Activated CD4-positive, alpha-beta memory T cell treated with anti-CD3 and anti-CD28 coated beads, Interleukin-2, amount 10 ng/mL, durations not matched to agents 7 days and 5 days (primary cell): ENCODE measurements around the gene CCSER1. TPM values are rescaled to one million over a fixed set of nuclear protein-coding genes. Genes with fewer than 3 reads are reported as not detected.
"Not testable (repeated sequence)": the region's sequence is repeated elsewhere in the genome, so short reads cannot be mapped to it uniquely, and the experiment has no call there.

Source experiments
- CTCF ChIA-PET: fragments of 350-600 bp; sonication (Branson Sonifier 250); formaldehyde crosslinking; loops from one replicate; lab custom pipeline; 2021; ENCODE audit warnings: antibody characterized with exemption, inconsistent platforms; lab: Charles Lee
- POLR2A ChIA-PET: fragments of 350-600 bp; sonication (Branson Sonifier 250); formaldehyde crosslinking; loops from one replicate; lab custom pipeline; 2021; ENCODE audit warnings: antibody characterized with exemption; lab: Charles Lee
- DNase-seq: peaks from one replicate; pipeline ENCODE4 v3.0.0-alpha.2; 2020
- H3K27ac Mint-ChIP-seq: one replicate; pipeline ENCODE4 v1.8.0; 2021; ENCODE audit warnings: mild to moderate bottlenecking, mixed read lengths
- H3K27me3 Mint-ChIP-seq: one replicate; pipeline ENCODE4 v1.8.0; 2021; ENCODE audit warnings: mixed read lengths
- H3K36me3 Mint-ChIP-seq: one replicate; pipeline ENCODE4 v1.8.0; 2021; ENCODE audit warnings: low read depth, mixed read lengths
- H3K4me1 Mint-ChIP-seq: one replicate; pipeline ENCODE4 v1.8.0; 2021; ENCODE audit warnings: mixed read lengths
- H3K4me3 Mint-ChIP-seq: one replicate; pipeline ENCODE4 v1.8.0; 2021; ENCODE audit warnings: mild to moderate bottlenecking, mixed read lengths
- H3K9me3 Mint-ChIP-seq: one replicate; pipeline ENCODE4 v1.8.0; 2021; ENCODE audit warnings: mixed read lengths
- total RNA-seq, 2 experiments: library from RNA; stranded (reverse); gene quantifications; one replicate each; pipeline ENCODE4 v1.2.3, GENCODE V29; 2021

Gene CCSER1
- total RNA-seq, 2 experiments from 2014 or later = 0.50 to 0.73 TPM

DNA sequence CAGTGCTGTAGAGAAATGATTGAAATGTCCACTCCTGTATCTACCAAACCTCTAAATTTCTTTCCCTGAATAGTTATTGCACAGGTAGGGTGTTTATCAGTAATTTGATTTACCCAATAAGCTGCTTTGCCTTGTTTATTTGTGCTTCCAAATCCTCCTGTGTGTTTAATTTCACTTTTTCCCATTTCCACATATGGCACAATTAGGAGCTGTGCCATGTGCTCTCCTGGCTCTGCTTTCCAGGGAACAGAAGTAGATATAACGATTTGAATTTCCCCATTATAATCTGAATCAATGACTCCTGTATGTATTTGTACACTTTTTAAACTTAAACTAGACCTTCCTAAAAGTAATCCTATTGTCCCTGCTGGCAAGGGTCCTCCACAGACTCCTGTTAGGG, 1057.9 kb downstream of the CCSER1 start:
- H3K9me3 Mint-ChIP-seq, H3K4me1 Mint-ChIP-seq, POLR2A ChIA-PET, H3K36me3 Mint-ChIP-seq, H3K27ac Mint-ChIP-seq, H3K4me3 Mint-ChIP-seq, DNase-seq, H3K27me3 Mint-ChIP-seq, CTCF ChIA-PET: not testable (repeated sequence)

- H3K36me3 Mint-ChIP-seq = no peaks in the 10 kb centered on the region
- H3K27ac Mint-ChIP-seq = no peak overlapping the region
- CTCF ChIA-PET = no interaction called here
- H3K4me3 Mint-ChIP-seq = no peak overlapping the region
- no peaks in the 10 kb centered on the region for H3K27me3 Mint-ChIP-seq
- no peak for DNase-seq
- H3K9me3 Mint-ChIP-seq = no peaks in the 10 kb centered on the region
- H3K4me1 Mint-ChIP-seq = no peaks in the 10 kb centered on the region
- POLR2A ChIA-PET = no interaction called here
Observed at GRCh38 chr4:91198951-91199350, 1071.8 kb downstream of the CCSER1 start.

DNA sequence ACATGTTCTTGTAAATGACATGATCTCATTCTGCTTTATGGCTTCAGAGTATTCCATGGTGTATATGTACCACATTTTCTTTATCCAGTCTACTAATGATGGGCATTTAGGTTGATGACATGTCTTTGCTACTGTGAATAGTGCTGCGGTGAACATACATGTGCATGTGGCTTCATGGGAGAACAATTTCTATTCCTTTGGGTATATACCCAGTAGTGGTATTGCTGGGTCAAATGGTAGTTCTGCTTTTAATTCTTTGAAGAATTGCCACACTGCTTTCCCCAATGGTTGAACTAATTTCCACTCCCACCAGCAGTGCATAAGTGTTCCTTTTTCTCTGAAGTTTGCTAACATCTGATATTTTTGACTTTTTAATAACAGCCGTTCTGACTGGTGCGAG, 1080.3 kb downstream of the CCSER1 start:
- CTCF ChIA-PET = no interaction called here
- Mint-ChIP-seq H3K4me1 (no peaks in the 10 kb centered on the region), H3K4me3 (no peak overlapping the region), H3K27me3 (no peaks in the 10 kb centered on the region), H3K9me3 (peaks cover 3% of the 10 kb centered on the region), H3K27ac (no peak overlapping the region), H3K36me3 (no peaks in the 10 kb centered on the region)
- POLR2A ChIA-PET = no interaction called here
- DNase-seq = no peak

DNA sequence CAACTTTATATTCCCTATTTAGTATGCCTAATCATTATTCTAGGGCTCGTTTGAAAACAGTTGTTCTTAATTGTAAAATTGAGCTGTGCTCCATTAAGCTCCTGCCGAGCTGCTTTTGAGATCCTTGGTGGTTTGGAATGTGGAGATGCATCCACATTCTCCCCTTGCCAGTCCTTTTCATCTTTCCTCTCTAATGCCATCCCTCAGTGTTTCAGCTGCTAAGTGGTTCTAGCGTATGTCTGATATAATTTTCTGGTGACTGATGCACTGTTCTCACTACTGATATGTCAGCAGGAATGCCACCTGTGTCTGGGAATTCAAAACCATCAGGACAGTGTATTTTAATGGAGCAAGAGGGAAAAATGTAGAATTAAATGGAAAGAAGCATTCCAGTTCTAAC, 1085.0 kb downstream of the CCSER1 start:
- ChIA-PET POLR2A (no interaction called here), CTCF (no interaction called here)
- peaks cover 3% of the 10 kb centered on the region for H3K9me3 Mint-ChIP-seq
- no peaks in the 10 kb centered on the region for H3K27me3 Mint-ChIP-seq
- no peak overlapping the region for H3K27ac Mint-ChIP-seq
- no peak overlapping the region for H3K4me3 Mint-ChIP-seq
- H3K4me1 Mint-ChIP-seq = no peaks in the 10 kb centered on the region
- no peak for DNase-seq
- H3K36me3 Mint-ChIP-seq = no peaks in the 10 kb centered on the region

DNA sequence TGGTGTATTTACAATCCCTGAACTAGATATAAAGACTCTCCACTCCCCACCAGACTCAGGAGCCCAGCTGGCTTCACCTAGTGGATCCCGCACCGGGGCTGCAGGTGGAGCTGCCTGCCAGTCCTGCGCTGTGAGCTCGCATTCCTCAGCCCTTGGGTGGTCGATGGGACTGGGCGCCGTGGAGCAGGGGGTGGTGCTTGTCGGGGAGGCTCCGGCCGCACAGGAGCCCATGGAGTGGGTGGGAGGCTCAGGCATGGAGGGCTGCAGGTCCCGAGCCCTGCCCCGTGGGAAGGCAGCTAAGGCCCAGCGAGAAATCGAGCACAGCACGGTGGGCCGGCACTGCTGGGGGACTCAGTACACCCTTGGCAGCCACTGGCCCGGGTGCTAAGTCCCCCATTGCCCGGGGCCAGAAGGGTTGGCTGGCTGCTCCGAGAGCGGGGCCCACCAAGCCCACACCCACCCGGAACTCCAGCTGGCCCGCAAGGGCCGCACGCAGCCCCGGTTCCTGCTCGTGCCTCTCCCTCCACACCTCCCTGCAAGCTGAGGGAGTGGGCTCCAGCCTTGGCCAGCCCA, 1090.7 kb downstream of the CCSER1 start:
- H3K4me3 Mint-ChIP-seq, H3K36me3 Mint-ChIP-seq, H3K9me3 Mint-ChIP-seq, DNase-seq, CTCF ChIA-PET, POLR2A ChIA-PET, H3K27me3 Mint-ChIP-seq, H3K27ac Mint-ChIP-seq, H3K4me1 Mint-ChIP-seq: not testable (repeated sequence)

DNA sequence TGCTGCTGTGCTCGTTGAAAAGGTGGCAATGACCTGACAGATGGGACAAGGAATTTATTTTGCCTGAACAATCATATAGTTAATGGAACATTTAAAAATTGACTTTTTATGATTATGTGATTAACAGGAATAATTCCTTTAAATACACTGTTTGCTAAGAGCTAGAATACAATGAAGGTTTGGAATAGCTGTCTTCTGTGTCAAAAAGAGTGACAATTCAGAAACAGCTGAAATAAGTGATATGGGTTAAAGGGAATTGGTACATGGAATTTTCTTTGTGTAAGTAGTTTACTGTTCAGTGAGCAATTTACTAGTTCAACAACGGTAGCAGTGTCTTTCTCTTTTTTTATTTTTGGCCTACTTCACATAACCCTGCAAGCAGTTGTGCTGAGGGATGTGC, 1093.1 kb downstream of the CCSER1 start:
- H3K36me3 Mint-ChIP-seq = no peaks in the 10 kb centered on the region
- CTCF ChIA-PET = no interaction called here
- DNase-seq = no peak
- H3K4me3 Mint-ChIP-seq = no peak overlapping the region
- no peak overlapping the region for H3K27ac Mint-ChIP-seq
- POLR2A ChIA-PET = no interaction called here
- H3K4me1 Mint-ChIP-seq = no peaks in the 10 kb centered on the region
- H3K27me3 Mint-ChIP-seq = no peaks in the 10 kb centered on the region
- peaks cover 4% of the 10 kb centered on the region for H3K9me3 Mint-ChIP-seq

- Mint-ChIP-seq H3K9me3 (peaks cover 4% of the 10 kb centered on the region), H3K27ac (no peak overlapping the region), H3K4me1 (no peaks in the 10 kb centered on the region), H3K36me3 (no peaks in the 10 kb centered on the region), H3K27me3 (no peaks in the 10 kb centered on the region), H3K4me3 (no peak overlapping the region)
- ChIA-PET POLR2A (no interaction called here), CTCF (no interaction called here)
- no peak for DNase-seq
Observed at GRCh38 chr4:91222014-91222413, 1094.8 kb downstream of the CCSER1 start.

DNA sequence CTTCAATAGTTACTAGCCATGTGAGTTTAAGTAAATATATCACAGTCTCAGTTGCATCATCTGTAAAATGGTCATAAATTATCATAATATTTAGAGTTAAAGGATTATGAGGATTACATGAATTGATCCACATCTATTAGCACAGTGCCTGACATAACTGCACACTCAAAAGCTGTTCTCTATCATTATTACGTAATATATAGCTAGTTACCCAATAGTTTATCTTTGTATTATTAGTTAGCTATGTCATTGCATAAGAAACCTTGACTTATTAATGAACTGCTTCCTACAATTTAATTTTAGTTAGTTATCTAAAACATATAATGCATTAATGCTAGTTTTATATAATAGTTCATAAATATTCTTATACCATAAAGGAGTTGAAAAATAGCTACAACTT, 1099.7 kb downstream of the CCSER1 start:
- no peaks in the 10 kb centered on the region for H3K9me3 Mint-ChIP-seq
- CTCF ChIA-PET = no interaction called here
- POLR2A ChIA-PET = no interaction called here
- H3K36me3 Mint-ChIP-seq = no peaks in the 10 kb centered on the region
- no peak overlapping the region for H3K4me3 Mint-ChIP-seq
- no peak overlapping the region for H3K27ac Mint-ChIP-seq
- no peaks in the 10 kb centered on the region for H3K27me3 Mint-ChIP-seq
- DNase-seq = no peak
- no peaks in the 10 kb centered on the region for H3K4me1 Mint-ChIP-seq

GRCh38 chr4:91228659-91229058, 1101.5 kb downstream of the CCSER1 start:
- no peaks in the 10 kb centered on the region for H3K36me3 Mint-ChIP-seq
- ChIA-PET CTCF (no interaction called here), POLR2A (no interaction called here)
- H3K27me3 Mint-ChIP-seq = no peaks in the 10 kb centered on the region
- no peak overlapping the region for H3K27ac Mint-ChIP-seq
- no peak for DNase-seq
- no peaks in the 10 kb centered on the region for H3K9me3 Mint-ChIP-seq
- no peaks in the 10 kb centered on the region for H3K4me1 Mint-ChIP-seq
- H3K4me3 Mint-ChIP-seq = no peak overlapping the region

DNA sequence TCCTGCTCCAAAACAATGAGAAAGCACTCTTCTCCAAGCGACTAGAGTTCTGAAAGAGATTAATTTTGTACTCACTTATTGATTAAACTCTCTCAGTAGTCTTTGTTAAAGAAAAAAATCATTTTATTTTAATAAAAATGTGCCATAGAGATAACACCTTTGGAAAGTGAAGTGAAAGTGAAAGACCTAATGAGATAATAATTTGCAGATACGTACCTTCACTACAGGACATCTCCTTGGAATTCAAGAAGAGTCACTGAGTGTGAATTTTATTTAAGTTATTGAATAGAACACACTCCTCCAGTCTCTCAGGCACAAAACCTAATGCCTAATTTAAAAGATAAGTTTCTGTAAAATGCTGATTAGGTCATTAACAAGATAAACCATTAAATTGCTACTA, 1106.0 kb downstream of the CCSER1 start:
- ChIA-PET CTCF (no interaction called here), POLR2A (no interaction called here)
- H3K27me3 Mint-ChIP-seq = no peaks in the 10 kb centered on the region
- H3K4me1 Mint-ChIP-seq = no peaks in the 10 kb centered on the region
- no peak overlapping the region for H3K4me3 Mint-ChIP-seq
- no peaks in the 10 kb centered on the region for H3K36me3 Mint-ChIP-seq
- H3K9me3 Mint-ChIP-seq = no peaks in the 10 kb centered on the region
- H3K27ac Mint-ChIP-seq = no peak overlapping the region
- DNase-seq = no peak

DNA sequence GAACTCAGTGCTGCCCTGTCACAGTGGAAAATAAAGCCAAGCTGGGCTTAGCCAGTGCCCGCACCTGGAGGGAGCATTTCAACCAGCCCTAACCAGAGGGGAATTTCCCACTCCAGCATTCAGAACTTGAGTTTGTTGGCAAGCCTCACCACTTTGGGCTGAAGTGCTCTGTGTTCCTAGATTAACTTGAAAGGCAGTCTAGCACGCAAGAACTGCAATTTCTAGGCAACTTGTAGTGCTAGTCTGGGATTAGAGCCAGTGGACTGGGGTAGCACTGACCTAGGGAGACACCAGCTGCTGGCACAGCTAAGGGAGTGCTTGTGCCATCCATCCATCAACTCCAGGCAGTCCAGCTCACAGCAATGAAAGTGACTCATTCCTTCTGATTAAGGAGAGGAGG, 1115.9 kb downstream of the CCSER1 start:
- Mint-ChIP-seq H3K36me3 (no peaks in the 10 kb centered on the region), H3K27ac (no peak overlapping the region), H3K4me1 (no peaks in the 10 kb centered on the region), H3K4me3 (no peak overlapping the region), H3K9me3 (peaks cover 11% of the 10 kb centered on the region), H3K27me3 (no peaks in the 10 kb centered on the region)
- CTCF ChIA-PET = no interaction called here
- DNase-seq = no peak
- POLR2A ChIA-PET = no interaction called here

GRCh38 chr4:91256043-91256442, 1128.8 kb downstream of the CCSER1 start:
- ChIA-PET POLR2A (no interaction called here), CTCF (no interaction called here)
- no peaks in the 10 kb centered on the region for H3K4me1 Mint-ChIP-seq
- H3K27me3 Mint-ChIP-seq = no peaks in the 10 kb centered on the region
- H3K9me3 Mint-ChIP-seq = peaks cover 2% of the 10 kb centered on the region
- no peak for DNase-seq
- no peaks in the 10 kb centered on the region for H3K36me3 Mint-ChIP-seq
- no peak overlapping the region for H3K4me3 Mint-ChIP-seq
- H3K27ac Mint-ChIP-seq = no peak overlapping the region

DNA sequence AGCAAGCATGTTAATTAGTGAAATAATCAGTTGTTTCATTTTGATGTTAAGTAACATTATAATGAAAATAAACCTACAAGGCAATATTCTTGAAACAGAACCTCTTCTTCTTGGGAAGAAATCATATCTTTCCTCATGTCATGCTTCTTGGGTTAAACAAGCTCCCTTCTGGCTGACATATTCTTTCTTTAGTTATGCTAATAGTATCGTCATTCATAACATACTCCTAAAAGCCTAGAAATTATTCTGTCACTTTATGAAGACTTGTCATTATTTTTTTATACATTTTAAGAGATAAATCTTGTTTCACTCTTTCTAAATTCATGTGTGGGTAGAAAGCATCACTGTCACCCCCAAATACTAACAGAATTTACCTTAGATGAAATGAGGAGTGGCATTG, 1129.6 kb downstream of the CCSER1 start:
- POLR2A ChIA-PET = no interaction called here
- no peaks in the 10 kb centered on the region for H3K4me1 Mint-ChIP-seq
- no peaks in the 10 kb centered on the region for H3K27me3 Mint-ChIP-seq
- peaks cover 2% of the 10 kb centered on the region for H3K9me3 Mint-ChIP-seq
- CTCF ChIA-PET = no interaction called here
- H3K36me3 Mint-ChIP-seq = no peaks in the 10 kb centered on the region
- no peak overlapping the region for H3K27ac Mint-ChIP-seq
- DNase-seq = no peak
- H3K4me3 Mint-ChIP-seq = no peak overlapping the region

DNA sequence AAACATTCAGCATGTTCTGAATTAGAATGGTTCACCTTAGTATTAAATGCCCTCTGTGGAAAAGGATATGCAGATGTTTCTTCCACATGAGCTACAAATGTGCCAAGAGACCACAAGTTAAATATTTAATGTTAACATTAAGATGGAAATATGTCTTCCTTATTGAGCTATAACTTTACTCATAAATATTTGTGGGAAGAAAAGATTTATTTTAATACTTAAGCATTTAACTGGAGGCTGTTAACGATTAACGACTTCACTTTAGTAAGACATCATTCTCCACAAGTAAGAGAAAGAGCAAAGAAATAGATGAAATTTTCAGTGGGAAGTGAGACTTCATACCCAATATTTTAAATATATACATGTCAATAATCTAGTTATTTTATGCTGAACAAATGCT, 1130.5 kb downstream of the CCSER1 start:
- peaks cover 2% of the 10 kb centered on the region for H3K9me3 Mint-ChIP-seq
- no peaks in the 10 kb centered on the region for H3K27me3 Mint-ChIP-seq
- CTCF ChIA-PET = no interaction called here
- H3K27ac Mint-ChIP-seq = no peak overlapping the region
- no peak overlapping the region for H3K4me3 Mint-ChIP-seq
- POLR2A ChIA-PET = no interaction called here
- H3K36me3 Mint-ChIP-seq = no peaks in the 10 kb centered on the region
- no peaks in the 10 kb centered on the region for H3K4me1 Mint-ChIP-seq
- DNase-seq = no peak
